ENCODE data around the gene KRI1. TPM values are rescaled to one million over a fixed set of nuclear protein-coding genes. Genes with fewer than 3 reads are reported as not detected.

Gene KRI1
- total RNA-seq, 4 donors from 2014 or later = 13.7 to 23.9 (median 16.0) TPM

DNA sequence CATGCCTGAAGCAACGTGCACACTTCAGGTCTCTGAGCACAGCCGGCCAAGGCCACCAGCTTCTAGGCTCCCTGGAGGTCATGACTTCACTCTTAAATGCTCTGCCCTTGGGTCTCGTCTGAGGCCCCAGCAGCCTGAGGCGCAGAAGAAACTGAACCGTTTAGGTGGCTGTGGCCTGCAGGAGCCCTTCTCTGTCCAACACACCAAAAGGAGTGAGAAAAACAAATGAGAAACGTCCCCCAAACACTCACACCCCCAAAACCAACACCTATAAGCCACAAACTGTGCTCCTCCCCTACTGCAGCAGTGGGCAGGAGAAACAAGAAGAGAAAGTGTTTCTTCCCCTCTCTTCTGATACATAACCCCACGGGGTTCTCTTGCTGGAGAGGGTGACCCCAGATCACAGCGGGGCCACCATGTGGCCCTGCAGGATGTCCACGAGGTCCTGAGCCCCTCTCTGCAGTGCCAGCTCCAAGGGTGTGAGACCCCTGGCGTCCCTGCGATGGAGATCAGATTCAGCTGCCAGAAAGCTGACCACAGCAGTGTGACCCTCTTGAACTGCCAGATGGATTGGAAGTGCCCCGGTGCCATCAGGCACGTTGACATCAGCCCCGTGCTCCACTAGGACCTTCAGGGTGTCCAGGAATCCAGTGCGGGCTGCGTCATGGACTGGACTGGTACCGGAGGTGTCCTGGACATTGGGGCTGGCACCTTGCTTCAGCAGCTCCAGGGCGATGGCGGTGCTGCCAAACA, 1.0 kb upstream of the KRI1 start:
- H3K9me3 ChIP-seq = no peaks in the 10 kb centered on the region
- peaks cover 36 to 51% (median 46%) of the 10 kb centered on the region in 4 donors for H3K4me1 ChIP-seq
- H3K4me3 ChIP-seq = peak overlapping the region; percentile 81 to 95 (median 90)
- no peaks in the 10 kb centered on the region for H3K27me3 ChIP-seq
- peak overlapping the region; percentile 87 to 94 (median 90) for H3K27ac ChIP-seq (replicated peaks in 1 of 4)
- intact Hi-C loops (cut with DNase I) = loop anchor here (5.0 to 10.0 kb wide), 2 partner anchors 65 to 162 kb away; partner anchors contain the start of genes CDC37 and KEAP1
- peaks cover 0 to 19% (median 11%) of the 10 kb centered on the region in 4 donors for H3K36me3 ChIP-seq
- WGBS = 66% methylated on average over 19 of the region's 19 CpGs
- DNase-seq (ENCODE audit: extremely low spot score) = no peak
- TF ChIP-seq EP300 (IDR thresholded peaks at IDR 0.05) (no peak), POLR2A (IDR thresholded peaks at IDR 0.05; ENCODE audit: low read depth) (no peak), POLR2AphosphoS5 (IDR thresholded peaks at IDR 0.05) (no peak)
- TF ChIP-seq, protein P1, sequence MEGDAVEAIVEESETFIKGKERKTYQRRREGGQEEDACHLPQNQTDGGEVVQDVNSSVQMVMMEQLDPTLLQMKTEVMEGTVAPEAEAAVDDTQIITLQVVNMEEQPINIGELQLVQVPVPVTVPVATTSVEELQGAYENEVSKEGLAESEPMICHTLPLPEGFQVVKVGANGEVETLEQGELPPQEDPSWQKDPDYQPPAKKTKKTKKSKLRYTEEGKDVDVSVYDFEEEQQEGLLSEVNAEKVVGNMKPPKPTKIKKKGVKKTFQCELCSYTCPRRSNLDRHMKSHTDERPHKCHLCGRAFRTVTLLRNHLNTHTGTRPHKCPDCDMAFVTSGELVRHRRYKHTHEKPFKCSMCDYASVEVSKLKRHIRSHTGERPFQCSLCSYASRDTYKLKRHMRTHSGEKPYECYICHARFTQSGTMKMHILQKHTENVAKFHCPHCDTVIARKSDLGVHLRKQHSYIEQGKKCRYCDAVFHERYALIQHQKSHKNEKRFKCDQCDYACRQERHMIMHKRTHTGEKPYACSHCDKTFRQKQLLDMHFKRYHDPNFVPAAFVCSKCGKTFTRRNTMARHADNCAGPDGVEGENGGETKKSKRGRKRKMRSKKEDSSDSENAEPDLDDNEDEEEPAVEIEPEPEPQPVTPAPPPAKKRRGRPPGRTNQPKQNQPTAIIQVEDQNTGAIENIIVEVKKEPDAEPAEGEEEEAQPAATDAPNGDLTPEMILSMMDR (IDR thresholded peaks at IDR 0.05) = no peak

DNA sequence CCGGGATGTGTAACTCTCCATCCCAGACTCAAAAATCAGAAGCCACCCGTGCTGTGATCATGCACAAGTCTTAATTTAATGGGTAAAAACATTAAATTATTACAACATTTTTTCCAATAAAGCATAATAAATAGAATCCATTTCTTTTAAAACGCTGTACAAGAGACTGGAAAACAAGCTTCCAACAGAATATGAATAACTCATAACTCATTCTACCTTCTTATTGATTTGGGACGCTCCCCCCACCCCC, 523 bp upstream of the KRI1 start:
- no peak for DNase-seq (ENCODE audit: extremely low spot score)
- Histone ChIP-seq H3K4me3 (peak overlapping the region; percentile 81 to 95 (median 90)), H3K36me3 (peaks cover 0 to 24% (median 15%) of the 10 kb centered on the region in 4 donors), H3K4me1 (peaks cover 36 to 49% (median 45%) of the 10 kb centered on the region in 4 donors), H3K27me3 (no peaks in the 10 kb centered on the region), H3K27ac (replicated peaks in 1 of 4) (peak overlapping the region; percentile 87 to 94 (median 90)), H3K9me3 (no peaks in the 10 kb centered on the region)
- TF ChIP-seq EP300 (IDR thresholded peaks at IDR 0.05) = no peak
- TF ChIP-seq, protein P1 (IDR thresholded peaks at IDR 0.05) = no peak
- TF ChIP-seq POLR2A (IDR thresholded peaks at IDR 0.05; ENCODE audit: low read depth) = no peak
- TF ChIP-seq POLR2AphosphoS5 (IDR thresholded peaks at IDR 0.05) = no peak
- WGBS = 8% methylated on average over 4 of the region's 4 CpGs
- intact Hi-C loops (cut with DNase I) = loop anchor here (5.0 to 10.0 kb wide), 2 partner anchors 64 to 162 kb away; partner anchors contain the start of genes CDC37 and KEAP1

DNA sequence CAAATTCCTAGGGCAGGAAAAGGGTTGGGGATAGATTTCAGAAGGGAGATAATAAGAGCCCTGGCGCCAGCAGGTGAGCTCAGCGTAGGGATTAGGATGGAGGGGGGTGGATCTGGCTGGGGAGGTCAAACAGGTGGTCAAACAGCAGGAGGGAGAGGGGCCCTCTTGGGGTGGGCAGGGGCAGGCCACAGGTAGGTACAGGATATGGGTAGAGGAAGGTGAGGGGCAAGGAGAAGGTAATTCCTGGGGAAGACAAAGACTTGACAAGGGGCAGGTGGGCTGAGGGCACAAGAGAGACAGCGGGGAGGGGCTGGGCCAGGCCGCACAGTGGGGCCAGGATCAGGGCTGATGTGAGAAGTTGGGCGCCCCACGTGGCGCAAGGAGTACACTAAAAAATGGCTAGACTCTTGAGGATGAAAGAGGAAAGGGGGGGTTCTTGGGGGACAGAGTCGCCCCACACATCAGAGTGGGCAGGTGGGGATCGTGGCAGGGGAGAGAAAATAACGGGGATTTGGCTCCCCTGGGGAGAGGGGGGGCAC, 713 bp downstream of the KRI1 start:
- no peak for TF ChIP-seq EP300 (IDR thresholded peaks at IDR 0.05)
- no peak for TF ChIP-seq POLR2A (IDR thresholded peaks at IDR 0.05; ENCODE audit: low read depth)
- TF ChIP-seq, protein P1 (IDR thresholded peaks at IDR 0.05) = peak in 1 of 3 experiments; percentile 12
- no peak for TF ChIP-seq POLR2AphosphoS5 (IDR thresholded peaks at IDR 0.05)
- WGBS = 18% methylated on average over 10 of the region's 10 CpGs

DNA sequence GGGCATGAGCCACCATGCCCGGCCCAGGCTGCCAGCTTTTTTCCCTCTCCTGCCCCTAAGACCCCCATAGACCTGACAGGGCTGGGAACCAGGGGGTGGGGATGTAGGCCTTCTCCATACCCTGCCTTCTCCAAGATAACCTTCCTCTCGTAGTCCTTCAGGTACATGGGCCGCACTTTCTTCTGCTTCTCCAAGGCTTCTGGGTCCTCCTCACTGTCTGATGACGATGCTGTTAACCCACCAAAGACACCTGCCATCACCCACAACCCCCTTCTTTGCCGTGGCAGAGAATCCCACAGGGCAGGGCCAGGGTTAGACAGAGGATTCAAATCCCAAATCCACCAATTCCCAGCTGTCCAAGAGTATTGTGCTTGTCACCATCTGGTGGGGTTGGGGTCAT, 3.2 kb downstream of the KRI1 start:
- Histone ChIP-seq H3K27ac (replicated peaks in 1 of 4) (no peak overlapping the region), H3K4me1 (peaks cover 22 to 29% (median 27%) of the 10 kb centered on the region in 4 donors), H3K9me3 (no peaks in the 10 kb centered on the region), H3K27me3 (no peaks in the 10 kb centered on the region), H3K4me3 (no peak overlapping the region), H3K36me3 (peaks cover 20 to 62% (median 52%) of the 10 kb centered on the region in 4 donors)
- intact Hi-C loops (cut with DNase I) = loop anchor here (10.0 kb wide), 1 partner anchor 158 kb away; the partner anchor contains the start of gene CDC37
- no peak for DNase-seq (ENCODE audit: extremely low spot score)
- TF ChIP-seq POLR2AphosphoS5 (IDR thresholded peaks at IDR 0.05) (no peak), POLR2A (IDR thresholded peaks at IDR 0.05; ENCODE audit: low read depth) (no peak), EP300 (IDR thresholded peaks at IDR 0.05) (no peak)
- TF ChIP-seq, protein P1 (IDR thresholded peaks at IDR 0.05) = no peak
- 91% methylated on average over 5 of the region's 5 CpGs for WGBS

More for the DNA sequence above, 713 bp downstream of the KRI1 start:
- intact Hi-C loops (cut with DNase I) = loop anchor here (5.0 to 10.0 kb wide), 2 partner anchors 63 to 160 kb away; partner anchors contain the start of genes CDC37 and KEAP1
- no peak for DNase-seq (ENCODE audit: extremely low spot score)
- H3K27ac ChIP-seq (replicated peaks in 1 of 4) = peak overlapping the region; percentile 87 to 94 (median 90)
- no peaks in the 10 kb centered on the region for H3K27me3 ChIP-seq
- no peaks in the 10 kb centered on the region for H3K9me3 ChIP-seq
- H3K4me1 ChIP-seq = peaks cover 36 to 49% (median 45%) of the 10 kb centered on the region in 4 donors
- H3K36me3 ChIP-seq = peaks cover 11 to 37% (median 27%) of the 10 kb centered on the region in 4 donors
- H3K4me3 ChIP-seq = peak overlapping the region; percentile 81 to 95 (median 90)

Data from esophagus muscularis mucosa (tissue), 4 donors.